C4-2B (cell line): Measurements from ENCODE around the gene PRR20E.

Source experiments
- ZFX ChIP-seq: fragments of 450-650 bp; IDR thresholded peaks from 2 replicates; pipeline ENCODE4 v1.6.1; 2017
- TF ChIP-seq, protein P1 (sequence below): fragments of 450-650 bp; conservative IDR thresholded peaks from 2 replicates; pipeline ENCODE4 v1.5.1; 2017; ENCODE audit warnings: mild to moderate bottlenecking

- TF ChIP-seq, protein P1, sequence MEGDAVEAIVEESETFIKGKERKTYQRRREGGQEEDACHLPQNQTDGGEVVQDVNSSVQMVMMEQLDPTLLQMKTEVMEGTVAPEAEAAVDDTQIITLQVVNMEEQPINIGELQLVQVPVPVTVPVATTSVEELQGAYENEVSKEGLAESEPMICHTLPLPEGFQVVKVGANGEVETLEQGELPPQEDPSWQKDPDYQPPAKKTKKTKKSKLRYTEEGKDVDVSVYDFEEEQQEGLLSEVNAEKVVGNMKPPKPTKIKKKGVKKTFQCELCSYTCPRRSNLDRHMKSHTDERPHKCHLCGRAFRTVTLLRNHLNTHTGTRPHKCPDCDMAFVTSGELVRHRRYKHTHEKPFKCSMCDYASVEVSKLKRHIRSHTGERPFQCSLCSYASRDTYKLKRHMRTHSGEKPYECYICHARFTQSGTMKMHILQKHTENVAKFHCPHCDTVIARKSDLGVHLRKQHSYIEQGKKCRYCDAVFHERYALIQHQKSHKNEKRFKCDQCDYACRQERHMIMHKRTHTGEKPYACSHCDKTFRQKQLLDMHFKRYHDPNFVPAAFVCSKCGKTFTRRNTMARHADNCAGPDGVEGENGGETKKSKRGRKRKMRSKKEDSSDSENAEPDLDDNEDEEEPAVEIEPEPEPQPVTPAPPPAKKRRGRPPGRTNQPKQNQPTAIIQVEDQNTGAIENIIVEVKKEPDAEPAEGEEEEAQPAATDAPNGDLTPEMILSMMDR, result no peak
- TF ChIP-seq ZFX, result no peak
These were observed 24.7 kb downstream of the PRR20E start for GRCh38 chr13:57191667-57192066.
